Endothelial cell of umbilical vein (primary cell): ENCODE results near the gene DAP.

Experiments used
- EZH2 ChIP-seq: IDR thresholded peaks from 2 replicates; pipeline ENCODE4 v1.6.1; 2012; ENCODE audit warnings: borderline replicate concordance, low read depth, mild to moderate bottlenecking, moderate library complexity, low read length, inconsistent platforms; ENCODE audit not compliant: severe bottlenecking
- POLR2A ChIP-seq: IDR thresholded peaks from 2 replicates; pipeline ENCODE4 v1.6.1; 2012; ENCODE audit warnings: low read depth, mild to moderate bottlenecking, control low read depth, low read length
- POLR2AphosphoS5 ChIP-seq: IDR thresholded peaks from 2 replicates; pipeline ENCODE4 v1.6.1; 2012; ENCODE audit warnings: low read depth, mild to moderate bottlenecking, control low read depth, low read length, moderate library complexity; ENCODE audit not compliant: insufficient read depth
- TF ChIP-seq, protein P1 (sequence below), 2 donors: IDR thresholded peaks; 1 replicate in 1 of 2; 2 replicates in 1 of 2; pipeline ENCODE4 v1.5.1; 2011; ENCODE audit warnings: low read length in 2 of 2, mild to moderate bottlenecking in 2 of 2, moderate library complexity in 2 of 2, control low read depth in 1 of 2, inconsistent platforms in 1 of 2, low read depth in 1 of 2; ENCODE audit not compliant: insufficient read depth in 1 of 2; ENCODE audit errors: extremely low read depth in 1 of 2

DNA sequence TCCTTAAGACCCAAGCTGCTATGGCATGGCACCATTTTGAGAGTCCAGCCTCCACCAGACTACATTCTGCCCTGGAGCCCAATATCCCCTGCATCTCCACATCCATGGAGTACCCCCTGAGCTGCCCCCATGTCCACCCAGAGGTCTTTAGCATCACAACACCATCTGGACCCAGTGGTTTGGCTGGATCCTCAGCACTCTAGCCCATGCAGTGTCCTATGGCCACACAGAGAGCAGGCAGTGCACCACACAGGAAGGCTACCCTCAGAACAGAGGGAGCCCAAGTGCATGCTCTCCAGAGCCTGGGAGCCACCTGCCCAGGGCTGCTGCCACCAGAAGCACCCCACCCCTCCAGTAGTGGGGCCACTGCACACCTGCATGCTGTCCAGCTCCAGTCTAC, 18.6 kb upstream of the DAP start:
- no peak for TF ChIP-seq POLR2AphosphoS5
- TF ChIP-seq POLR2A: no peak
- TF ChIP-seq, protein P1, sequence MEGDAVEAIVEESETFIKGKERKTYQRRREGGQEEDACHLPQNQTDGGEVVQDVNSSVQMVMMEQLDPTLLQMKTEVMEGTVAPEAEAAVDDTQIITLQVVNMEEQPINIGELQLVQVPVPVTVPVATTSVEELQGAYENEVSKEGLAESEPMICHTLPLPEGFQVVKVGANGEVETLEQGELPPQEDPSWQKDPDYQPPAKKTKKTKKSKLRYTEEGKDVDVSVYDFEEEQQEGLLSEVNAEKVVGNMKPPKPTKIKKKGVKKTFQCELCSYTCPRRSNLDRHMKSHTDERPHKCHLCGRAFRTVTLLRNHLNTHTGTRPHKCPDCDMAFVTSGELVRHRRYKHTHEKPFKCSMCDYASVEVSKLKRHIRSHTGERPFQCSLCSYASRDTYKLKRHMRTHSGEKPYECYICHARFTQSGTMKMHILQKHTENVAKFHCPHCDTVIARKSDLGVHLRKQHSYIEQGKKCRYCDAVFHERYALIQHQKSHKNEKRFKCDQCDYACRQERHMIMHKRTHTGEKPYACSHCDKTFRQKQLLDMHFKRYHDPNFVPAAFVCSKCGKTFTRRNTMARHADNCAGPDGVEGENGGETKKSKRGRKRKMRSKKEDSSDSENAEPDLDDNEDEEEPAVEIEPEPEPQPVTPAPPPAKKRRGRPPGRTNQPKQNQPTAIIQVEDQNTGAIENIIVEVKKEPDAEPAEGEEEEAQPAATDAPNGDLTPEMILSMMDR (IDR thresholded peaks at IDR 0.05; ENCODE audit: extremely low read depth in 1 of 2, insufficient read depth in 1 of 2, low read depth in 1 of 2, low read length in 2 of 2): no peak
- TF ChIP-seq EZH2: no peak
